ENCODE results near the gene MCOLN2. TPM values are rescaled to one million over a fixed set of nuclear protein-coding genes. Genes with fewer than 3 reads are reported as not detected.

Gene MCOLN2
- 0.09 TPM in 1 of 2 replicates, not detected in the other for total RNA-seq

DNA sequence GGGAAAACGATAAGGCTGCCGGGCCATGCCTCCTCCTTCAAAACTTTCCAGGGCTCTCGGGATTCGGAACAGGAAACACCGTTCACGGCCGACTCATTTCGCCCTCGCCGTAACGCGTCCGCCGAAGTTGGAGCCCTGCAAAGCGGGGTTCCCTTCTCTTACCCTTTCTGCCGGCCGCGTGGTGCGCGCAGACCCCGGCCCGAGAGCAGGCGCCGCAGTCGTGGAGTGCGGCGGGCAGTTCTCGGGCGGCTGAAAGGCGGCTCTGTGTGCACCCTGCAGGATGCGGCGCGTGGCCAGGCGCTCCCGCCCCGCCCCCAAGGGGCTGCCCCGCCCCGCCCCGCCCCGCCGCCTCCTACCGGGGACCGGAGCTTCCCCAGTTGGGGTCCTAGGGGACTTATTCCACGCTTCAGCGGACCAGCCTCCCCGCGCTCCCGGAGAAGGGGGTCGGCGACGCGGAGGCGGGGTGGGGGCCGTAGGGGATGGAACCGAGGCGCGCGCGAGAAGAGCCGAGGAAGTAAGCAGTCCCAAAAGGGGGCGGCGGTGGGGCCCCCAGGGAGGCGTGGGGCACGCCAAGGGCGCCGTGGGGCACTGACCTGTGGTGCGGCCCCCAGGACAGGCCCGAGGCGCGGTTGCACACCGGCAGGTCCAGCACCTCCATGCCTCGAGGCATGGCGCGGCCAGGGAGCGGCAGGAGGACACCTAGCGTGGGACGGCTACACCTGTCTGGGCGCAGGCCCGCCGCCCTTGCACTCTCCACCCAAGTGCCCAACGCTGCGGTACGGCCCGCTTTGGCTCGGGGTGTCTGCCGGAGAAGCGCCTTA lies at the start of gene MCOLN2:
Gene MCOLN2, minus strand, starts transcription at position 268 of the 821 bp plus-strand sequence. Its CDS starts 241 bp downstream, at position 27.

DNA sequence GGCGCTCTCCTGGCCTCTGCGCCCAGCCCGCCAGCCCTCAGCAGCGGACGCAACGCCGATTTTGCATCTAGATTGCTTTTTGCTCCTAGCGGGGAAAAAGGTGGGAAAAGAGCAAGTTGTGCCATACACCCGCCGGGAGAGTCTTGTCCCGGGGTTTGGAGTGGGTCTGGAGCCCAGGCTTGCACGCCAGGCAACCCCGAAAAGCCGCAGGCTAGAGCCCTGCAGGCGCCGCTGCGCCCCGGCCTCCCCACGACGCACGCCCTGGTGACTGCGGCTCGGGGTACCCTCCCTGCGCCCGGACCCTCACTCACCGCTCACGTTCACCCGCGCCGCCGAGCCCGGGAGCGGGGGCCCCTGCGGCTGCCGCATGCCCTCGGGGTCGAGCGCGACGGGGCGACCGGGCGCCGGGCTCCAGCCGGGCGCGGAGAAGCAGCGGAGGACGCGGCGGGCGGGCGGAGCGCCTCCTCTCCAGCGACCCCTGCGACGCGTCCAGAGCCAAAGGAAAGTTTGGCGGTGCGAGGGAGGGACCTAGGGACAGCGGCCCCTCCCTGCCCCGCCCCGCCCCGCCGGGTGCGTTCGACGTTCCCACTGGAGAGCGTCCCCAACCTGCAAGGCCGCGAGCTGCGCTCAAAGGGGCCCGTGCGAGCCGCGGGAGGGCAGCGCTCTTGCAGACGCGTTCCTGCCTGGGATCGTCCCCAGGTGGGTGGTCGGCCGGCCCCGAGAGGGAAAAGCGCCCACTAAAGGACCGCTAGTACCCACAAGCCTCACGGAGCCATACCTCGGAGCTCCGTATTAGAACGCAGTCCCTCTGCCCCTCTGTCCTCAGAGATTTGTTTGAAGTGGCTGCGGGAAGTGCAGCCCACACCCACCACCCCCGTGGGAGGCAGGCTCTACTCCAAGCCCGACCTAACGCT lies 104.0 kb downstream of the MCOLN2 start, which contains the start of gene LPAR3:
Gene LPAR3, minus strand, starts transcription at position 502 of the 914 bp plus-strand sequence. CDS start 27,086 bp downstream, outside the sequence.

Other genes with a start within 250 kb of the MCOLN2 start
- not detected in 2 replicates for gene LPAR3, start 103.9 kb downstream of the MCOLN2 start, total RNA-seq
- gene MCOLN3, start 51.4 kb upstream of the MCOLN2 start, total RNA-seq = not detected in 2 replicates
- 2.4 TPM in 2 replicates for gene SYDE2, start 203.9 kb upstream of the MCOLN2 start, total RNA-seq

All from endothelial cell of coronary artery (primary cell).